A549 (cell line): ENCODE data around the gene AGBL4. TPM values are rescaled to one million over a fixed set of nuclear protein-coding genes. Genes with fewer than 3 reads are reported as not detected.

ENCODE experiments used
- ATAC-seq, 2 experiments: fragments of 200-7000 bp in 1 of 2; fragments of >200 bp in 1 of 2; cut with Nextera tagmentation in 1 of 2; cut with Tn5 transposase in 1 of 2; 3 replicates each; pipeline versions ENCODE4 v1.8.0 to v1.9.1; 2018 to 2020; ENCODE audit warnings: mild to moderate bottlenecking in 1 of 2, moderate library complexity in 1 of 2
- CTCF ChIA-PET: fragments of 300-600 bp; sonication (Branson Sonifier 250); formaldehyde crosslinking; extraction: SDS; loops from one replicate; lab custom pipeline; 2021; ENCODE audit warnings: antibody characterized with exemption, inconsistent platforms; lab: Yijun Ruan, JAX
- POLR2A ChIA-PET: fragments of 350-600 bp; formaldehyde crosslinking; extraction: SDS; loops from one replicate; lab custom pipeline; 2021; ENCODE audit warnings: antibody characterized with exemption, inconsistent platforms; lab: Yijun Ruan, JAX
- DNase-seq, 2 experiments: peaks; one replicate each; pipeline versions ENCODE4 v3.0.0 to v3.0.0-alpha.2; 2011 to 2016; ENCODE audit warnings: low read depth in 1 of 2, low spot score in 1 of 2
- FAIRE-seq: peaks from 2 replicates; lab custom pipeline; 2011; peaks lifted over from hg19 to GRCh38; lab: Jason Lieb, UNC
- H3K27ac ChIP-seq, 2 experiments: fragments of >200 bp; sonication (Bioruptor Twin); formaldehyde crosslinking; 3 replicates each; pipeline ENCODE4 v1.5.1; 2016 to 2017
- H3K4me1 ChIP-seq: fragments of >200 bp; sonication (Bioruptor Twin); formaldehyde crosslinking; 3 replicates; pipeline ENCODE4 v1.6.1; 2016
- H3K4me2 ChIP-seq: fragments of >200 bp; sonication (Bioruptor Twin); formaldehyde crosslinking; 3 replicates; pipeline ENCODE4 v1.6.1; 2016
- H3K4me3 ChIP-seq: fragments of >200 bp; sonication (Bioruptor Twin); formaldehyde crosslinking; 3 replicates; pipeline ENCODE4 v1.5.1; 2016
- H3K9me3 ChIP-seq: fragments of >200 bp; sonication (Bioruptor Twin); formaldehyde crosslinking; 3 replicates; pipeline ENCODE4 v1.6.1; 2016
- CEBPB ChIP-seq, 2 experiments: fragments of >200 bp in 1 of 2; sonication (Bioruptor Twin) in 1 of 2; formaldehyde crosslinking in 1 of 2; IDR thresholded peaks; 2 replicates each; pipeline ENCODE4 v1.6.1; 2012 to 2016
- EHF ChIP-seq: fragments of 250-450 bp; sonication (Bioruptor Pico); IDR thresholded peaks from 2 replicates; pipeline ENCODE4 v1.5.0; 2020; ENCODE audit warnings: mild to moderate bottlenecking
- EHMT2 ChIP-seq: fragments of 200-600 bp; sonication (generic); IDR thresholded peaks from 2 replicates; pipeline ENCODE4 v1.6.1; 2016; ENCODE audit warnings: antibody characterized with exemption, low read depth, mild to moderate bottlenecking, moderate library complexity
- FOXS1 ChIP-seq: fragments of 250-450 bp; sonication (Bioruptor Pico); IDR thresholded peaks from 2 replicates; pipeline ENCODE4 v1.5.0; 2020; ENCODE audit warnings: mild to moderate bottlenecking, moderate library complexity
- HDAC2 ChIP-seq: fragments of 200-600 bp; sonication (generic); IDR thresholded peaks from 2 replicates; pipeline ENCODE4 v1.6.1; 2016
- HOXA7 ChIP-seq: fragments of 250-450 bp; sonication (Bioruptor Pico); IDR thresholded peaks from 2 replicates; pipeline ENCODE4 v1.5.0; 2020; ENCODE audit warnings: mild to moderate bottlenecking, moderate library complexity
- JUN ChIP-seq, 2 experiments: fragments of >200 bp; sonication (Bioruptor Twin); formaldehyde crosslinking; IDR thresholded peaks; 2 replicates in 1 of 2; 3 replicates in 1 of 2; pipeline ENCODE4 v1.6.1; 2016 to 2017
- JUNB ChIP-seq: fragments of >200 bp; sonication (Bioruptor Twin); formaldehyde crosslinking; IDR thresholded peaks from 2 replicates; pipeline ENCODE4 v1.6.1; 2016
- KDM1A ChIP-seq: fragments of 200-600 bp; sonication (generic); IDR thresholded peaks from 2 replicates; pipeline ENCODE4 v1.6.1; 2016; ENCODE audit warnings: low read depth, mild to moderate bottlenecking
- NFE2L2 ChIP-seq: fragments of 150-350 bp; conservative IDR thresholded peaks from 2 replicates; pipeline ENCODE4 v1.6.1; 2014; ENCODE audit warnings: low read length
- PHF8 ChIP-seq: fragments of 200-600 bp; sonication (generic); IDR thresholded peaks from 2 replicates; pipeline ENCODE4 v1.6.1; 2016; ENCODE audit warnings: low read depth, mild to moderate bottlenecking, antibody characterized with exemption, moderate library complexity, borderline replicate concordance
- RAD21 ChIP-seq, 2 experiments: fragments of >200 bp in 1 of 2; sonication (Bioruptor Twin) in 1 of 2; formaldehyde crosslinking in 1 of 2; IDR thresholded peaks in 1 of 2; conservative IDR thresholded peaks in 1 of 2; 2 replicates in 1 of 2; 3 replicates in 1 of 2; pipeline ENCODE4 v1.6.1; 2012 to 2018; ENCODE audit warnings: inconsistent platforms in 1 of 2
- RARB ChIP-seq: fragments of 250-450 bp; sonication (Bioruptor Pico); IDR thresholded peaks from 2 replicates; pipeline ENCODE4 v1.8.0; 2021; ENCODE audit warnings: mild to moderate bottlenecking, moderate library complexity
- RCOR1 ChIP-seq: fragments of 150-350 bp; IDR thresholded peaks from 2 replicates; pipeline ENCODE4 v1.6.1; 2014; ENCODE audit warnings: antibody characterized with exemption, low read length, low read depth
- RFX5 ChIP-seq: fragments of 450-650 bp; IDR thresholded peaks from 2 replicates; pipeline ENCODE4 v1.7.1; 2014; ENCODE audit warnings: antibody characterized with exemption, mild to moderate bottlenecking, moderate library complexity
- SREBF2 ChIP-seq: fragments of 450-650 bp; IDR thresholded peaks from 2 replicates; pipeline ENCODE4 v1.6.1; 2014; ENCODE audit warnings: mild to moderate bottlenecking, moderate library complexity
- TFCP2L1 ChIP-seq: fragments of 250-450 bp; sonication (Bioruptor Pico); IDR thresholded peaks from 2 replicates; pipeline ENCODE4 v1.5.0; 2021; ENCODE audit warnings: mild to moderate bottlenecking
- TP53 ChIP-seq: fragments of 250-450 bp; sonication (Bioruptor Pico); IDR thresholded peaks from 2 replicates; pipeline ENCODE4 v1.5.0; 2021; ENCODE audit warnings: mild to moderate bottlenecking, moderate library complexity
- ZC3H11A ChIP-seq: fragments of 450-650 bp; IDR thresholded peaks from 2 replicates; pipeline ENCODE4 v1.6.1; 2014; ENCODE audit warnings: antibody characterized with exemption, mild to moderate bottlenecking
- ZNF302 ChIP-seq: fragments of 250-450 bp; sonication (Bioruptor Pico); IDR thresholded peaks from 2 replicates; pipeline ENCODE4 v1.9.0; 2021; ENCODE audit warnings: inconsistent platforms, mild to moderate bottlenecking, moderate library complexity
- WGBS: methylation state at CpG from one replicate; pipeline ENCODE4 v1.1.6; 2017; ENCODE audit errors: missing lambda C conversion rate; 5-methylcytosine and 5-hydroxymethylcytosine counted together
- polyA plus RNA-seq, 4 experiments: library from polyadenylated mRNA; depleted of rRNA in 3 of 4; stranded (reverse); fragments of >200 nt; fragmentation: RNase III in 1 of 4; extraction: RNeasy Plus Mini Kit Qiagen cat#74134 plus additional on column Dnase treatment in 1 of 4; gene quantifications; 2 replicates in 3 of 4; 3 replicates in 1 of 4; pipeline ENCODE4 v1.2.3, GENCODE V29; 2011 to 2017
- TF ChIP-seq, protein P1 (sequence below): fragments of 150-350 bp; IDR thresholded peaks from 2 replicates; pipeline ENCODE4 v1.6.1; 2014; ENCODE audit warnings: low read depth, mild to moderate bottlenecking, low read length
- TF ChIP-seq, protein P2 (sequence below): fragments of >200 bp; sonication (Bioruptor Twin); formaldehyde crosslinking; IDR thresholded peaks from 3 replicates; pipeline ENCODE4 v1.5.1; 2016
- TF ChIP-seq, protein P3 (sequence below): fragments of 250-450 bp; sonication (Bioruptor Pico); IDR thresholded peaks from 2 replicates; pipeline ENCODE4 v1.5.0; 2021; ENCODE audit warnings: mild to moderate bottlenecking, moderate library complexity, borderline replicate concordance
- TF ChIP-seq, protein P4 (sequence below): fragments of 250-450 bp; sonication (Bioruptor Pico); IDR thresholded peaks from 2 replicates; pipeline ENCODE4 v1.5.0; 2020; ENCODE audit warnings: low read depth, mild to moderate bottlenecking, moderate library complexity
- TF ChIP-seq, protein P5 (sequence below): IDR thresholded peaks from 2 replicates; pipeline ENCODE4 v1.6.1; 2012
- TF ChIP-seq, protein P6 (sequence below): fragments of >200 bp; sonication (Bioruptor Twin); formaldehyde crosslinking; IDR thresholded peaks from 2 replicates; pipeline ENCODE4 v1.6.1; 2016

Gene AGBL4
- polyA plus RNA-seq, 2 of the 4 experiments (the other 2 are of a cell fraction): not detected

DNA sequence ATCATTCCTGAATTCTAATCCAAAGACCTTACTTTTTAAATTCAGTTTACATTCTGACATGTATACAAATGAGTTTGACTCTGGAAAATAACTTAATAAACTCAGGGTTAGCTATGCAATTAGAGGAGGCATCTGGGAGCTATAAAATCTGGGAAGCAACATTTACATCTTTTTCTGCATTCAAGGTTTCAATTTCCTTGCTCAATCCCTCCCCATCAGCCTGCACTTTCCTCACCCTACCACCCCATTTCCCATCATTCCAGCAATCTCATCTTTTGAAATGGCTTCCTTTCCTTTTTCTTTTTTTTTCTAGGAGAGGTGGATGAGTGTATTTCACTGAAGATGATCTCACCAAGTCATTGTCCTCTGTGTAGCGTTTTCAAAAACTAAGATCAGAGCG lies 1181.8 kb downstream of the AGBL4 start:
- TF ChIP-seq, protein P1, sequence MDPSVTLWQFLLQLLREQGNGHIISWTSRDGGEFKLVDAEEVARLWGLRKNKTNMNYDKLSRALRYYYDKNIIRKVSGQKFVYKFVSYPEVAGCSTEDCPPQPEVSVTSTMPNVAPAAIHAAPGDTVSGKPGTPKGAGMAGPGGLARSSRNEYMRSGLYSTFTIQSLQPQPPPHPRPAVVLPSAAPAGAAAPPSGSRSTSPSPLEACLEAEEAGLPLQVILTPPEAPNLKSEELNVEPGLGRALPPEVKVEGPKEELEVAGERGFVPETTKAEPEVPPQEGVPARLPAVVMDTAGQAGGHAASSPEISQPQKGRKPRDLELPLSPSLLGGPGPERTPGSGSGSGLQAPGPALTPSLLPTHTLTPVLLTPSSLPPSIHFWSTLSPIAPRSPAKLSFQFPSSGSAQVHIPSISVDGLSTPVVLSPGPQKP: no peak
- TF ChIP-seq RAD21 (conservative IDR thresholded peaks at IDR 0.05 in 1 of 2, IDR thresholded peaks at IDR 0.05 in 1 of 2) (no peak), PHF8 (no peak), HOXA7 (CRISPR knock-in tag) (no peak), RARB (CRISPR knock-in tag) (no peak), EHF (CRISPR knock-in tag) (no peak), ZNF302 (no peak), JUN (IDR thresholded peaks at IDR 0.05) (no peak)
- TF ChIP-seq, protein P2, sequence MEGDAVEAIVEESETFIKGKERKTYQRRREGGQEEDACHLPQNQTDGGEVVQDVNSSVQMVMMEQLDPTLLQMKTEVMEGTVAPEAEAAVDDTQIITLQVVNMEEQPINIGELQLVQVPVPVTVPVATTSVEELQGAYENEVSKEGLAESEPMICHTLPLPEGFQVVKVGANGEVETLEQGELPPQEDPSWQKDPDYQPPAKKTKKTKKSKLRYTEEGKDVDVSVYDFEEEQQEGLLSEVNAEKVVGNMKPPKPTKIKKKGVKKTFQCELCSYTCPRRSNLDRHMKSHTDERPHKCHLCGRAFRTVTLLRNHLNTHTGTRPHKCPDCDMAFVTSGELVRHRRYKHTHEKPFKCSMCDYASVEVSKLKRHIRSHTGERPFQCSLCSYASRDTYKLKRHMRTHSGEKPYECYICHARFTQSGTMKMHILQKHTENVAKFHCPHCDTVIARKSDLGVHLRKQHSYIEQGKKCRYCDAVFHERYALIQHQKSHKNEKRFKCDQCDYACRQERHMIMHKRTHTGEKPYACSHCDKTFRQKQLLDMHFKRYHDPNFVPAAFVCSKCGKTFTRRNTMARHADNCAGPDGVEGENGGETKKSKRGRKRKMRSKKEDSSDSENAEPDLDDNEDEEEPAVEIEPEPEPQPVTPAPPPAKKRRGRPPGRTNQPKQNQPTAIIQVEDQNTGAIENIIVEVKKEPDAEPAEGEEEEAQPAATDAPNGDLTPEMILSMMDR: no peak

DNA sequence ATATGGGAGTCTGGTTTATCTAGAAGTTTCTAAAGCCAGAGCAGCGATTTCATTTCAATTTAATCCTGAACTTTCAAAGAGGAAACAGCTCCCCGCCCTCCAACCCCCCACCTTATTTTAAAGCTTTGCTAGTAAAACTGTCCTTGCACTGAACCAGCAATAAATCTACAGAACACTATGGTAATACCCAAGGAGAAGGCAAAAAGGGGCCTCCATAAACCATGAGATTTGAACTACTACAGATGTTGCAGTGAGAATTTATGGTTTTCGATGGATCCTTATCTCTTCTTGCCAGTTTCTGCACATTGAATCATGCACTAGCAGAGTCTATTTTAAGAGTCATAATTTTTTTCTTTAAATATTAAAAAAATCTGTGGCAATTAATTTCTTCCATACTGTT lies 1182.3 kb downstream of the AGBL4 start:
- Histone ChIP-seq H3K4me3 (no peak overlapping the region), H3K9me3 (no peaks in the 10 kb centered on the region), H3K4me1 (no peaks in the 10 kb centered on the region), H3K27ac (no peak overlapping the region), H3K4me2 (no peak overlapping the region)
- CTCF ChIA-PET: interaction anchor here (0.6 to 1.0 kb wide), 3 partner anchors 59 to 1087 kb away, joined by 3 to 4 read pairs (median 3); no protein-coding TSS in a partner anchor
- POLR2A ChIA-PET: no interaction called here
- no peak for ATAC-seq
- no peak for TF ChIP-seq RFX5
- no peak for TF ChIP-seq ZC3H11A
- TF ChIP-seq CEBPB (IDR thresholded peaks at IDR 0.05): no peak
- TF ChIP-seq RARB (CRISPR knock-in tag): no peak
- no peak for TF ChIP-seq KDM1A
- DNase-seq: no peak
- FAIRE-seq: no peak
- 35% methylated on average over 3 of the region's 3 CpGs for WGBS

More for the DNA sequence above, 1181.8 kb downstream of the AGBL4 start:
- FAIRE-seq (no peak), ATAC-seq (no peak), DNase-seq (no peak)
- H3K4me3 ChIP-seq: no peak overlapping the region
- no peaks in the 10 kb centered on the region for H3K9me3 ChIP-seq
- no peak overlapping the region for H3K27ac ChIP-seq
- H3K4me1 ChIP-seq: no peaks in the 10 kb centered on the region
- ChIA-PET CTCF (interaction anchor here (0.6 to 2.5 kb wide), 2 partner anchors 11 to 1087 kb away, joined by 3 to 6 read pairs; no protein-coding TSS in a partner anchor), POLR2A (no interaction called here)
- 5% methylated on average over 2 of the region's 2 CpGs for WGBS
- no peak overlapping the region for H3K4me2 ChIP-seq

DNA sequence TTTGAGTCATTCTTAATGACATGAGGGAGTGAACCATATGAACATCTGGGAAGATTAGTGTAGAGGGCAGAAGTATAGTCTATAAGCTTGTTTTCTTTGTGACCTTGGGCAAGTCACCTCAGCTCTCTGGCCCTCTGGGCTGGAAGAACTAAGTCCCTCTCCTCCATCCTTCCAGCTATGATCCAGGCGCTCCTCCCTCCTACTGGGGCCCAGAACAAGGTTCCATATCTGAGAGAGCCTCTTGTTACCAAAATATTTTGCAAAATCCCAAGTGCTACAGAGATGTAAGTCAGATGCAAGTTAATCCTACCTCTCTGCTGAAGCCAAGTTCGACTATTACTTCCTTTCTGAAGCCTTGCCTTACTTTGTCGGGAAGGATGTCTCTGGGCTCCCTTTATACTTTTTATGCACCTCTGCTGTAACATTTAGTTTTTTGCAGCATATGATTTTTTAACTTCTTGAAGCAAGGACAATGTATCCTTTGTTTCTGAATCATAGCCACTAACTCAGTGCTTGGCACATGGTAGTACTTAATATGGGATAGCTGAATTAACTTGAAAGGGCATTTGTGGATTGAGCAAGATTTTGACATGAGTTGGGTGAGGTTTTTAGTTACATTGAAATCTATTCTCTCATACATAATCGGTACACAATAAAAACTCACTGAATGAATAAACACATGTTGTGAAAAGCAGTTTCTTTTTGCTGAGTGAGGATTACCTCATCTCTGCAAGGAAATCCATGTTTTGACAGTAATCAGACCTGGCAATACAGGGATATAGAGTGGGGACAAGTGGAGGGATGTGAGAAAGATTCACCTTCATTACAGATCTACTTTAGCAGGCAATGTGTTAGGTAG lies 1192.4 kb downstream of the AGBL4 start:
- Histone ChIP-seq H3K9me3 (no peaks in the 10 kb centered on the region), H3K4me3 (no peak overlapping the region), H3K27ac (no peak overlapping the region), H3K4me2 (no peak overlapping the region), H3K4me1 (no peaks in the 10 kb centered on the region)
- no peak for ATAC-seq
- no peak for FAIRE-seq
- ChIA-PET POLR2A (no interaction called here), CTCF (no interaction called here)
- no peak for DNase-seq
- TF ChIP-seq CEBPB (IDR thresholded peaks at IDR 0.05): no peak
- TF ChIP-seq, protein P3, sequence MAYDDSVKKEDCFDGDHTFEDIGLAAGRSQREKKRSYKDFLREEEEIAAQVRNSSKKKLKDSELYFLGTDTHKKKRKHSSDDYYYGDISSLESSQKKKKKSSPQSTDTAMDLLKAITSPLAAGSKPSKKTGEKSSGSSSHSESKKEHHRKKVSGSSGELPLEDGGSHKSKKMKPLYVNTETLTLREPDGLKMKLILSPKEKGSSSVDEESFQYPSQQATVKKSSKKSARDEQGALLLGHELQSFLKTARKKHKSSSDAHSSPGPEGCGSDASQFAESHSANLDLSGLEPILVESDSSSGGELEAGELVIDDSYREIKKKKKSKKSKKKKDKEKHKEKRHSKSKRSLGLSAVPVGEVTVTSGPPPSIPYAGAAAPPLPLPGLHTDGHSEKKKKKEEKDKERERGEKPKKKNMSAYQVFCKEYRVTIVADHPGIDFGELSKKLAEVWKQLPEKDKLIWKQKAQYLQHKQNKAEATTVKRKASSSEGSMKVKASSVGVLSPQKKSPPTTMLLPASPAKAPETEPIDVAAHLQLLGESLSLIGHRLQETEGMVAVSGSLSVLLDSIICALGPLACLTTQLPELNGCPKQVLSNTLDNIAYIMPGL: no peak
- TF ChIP-seq JUNB: no peak
- no peak for TF ChIP-seq ZC3H11A
- TF ChIP-seq EHF (CRISPR knock-in tag): no peak
- no peak for TF ChIP-seq TFCP2L1 (CRISPR knock-in tag)
- TF ChIP-seq NFE2L2: no peak
- no peak for TF ChIP-seq TP53 (CRISPR knock-in tag)
- TF ChIP-seq EHMT2: no peak
- no peak for TF ChIP-seq RCOR1
- no peak for TF ChIP-seq HDAC2
- TF ChIP-seq, protein P4, sequence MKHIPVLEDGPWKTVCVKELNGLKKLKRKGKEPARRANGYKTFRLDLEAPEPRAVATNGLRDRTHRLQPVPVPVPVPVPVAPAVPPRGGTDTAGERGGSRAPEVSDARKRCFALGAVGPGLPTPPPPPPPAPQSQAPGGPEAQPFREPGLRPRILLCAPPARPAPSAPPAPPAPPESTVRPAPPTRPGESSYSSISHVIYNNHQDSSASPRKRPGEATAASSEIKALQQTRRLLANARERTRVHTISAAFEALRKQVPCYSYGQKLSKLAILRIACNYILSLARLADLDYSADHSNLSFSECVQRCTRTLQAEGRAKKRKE (CRISPR knock-in tag): no peak
- TF ChIP-seq FOXS1: no peak
- TF ChIP-seq, protein P5, sequence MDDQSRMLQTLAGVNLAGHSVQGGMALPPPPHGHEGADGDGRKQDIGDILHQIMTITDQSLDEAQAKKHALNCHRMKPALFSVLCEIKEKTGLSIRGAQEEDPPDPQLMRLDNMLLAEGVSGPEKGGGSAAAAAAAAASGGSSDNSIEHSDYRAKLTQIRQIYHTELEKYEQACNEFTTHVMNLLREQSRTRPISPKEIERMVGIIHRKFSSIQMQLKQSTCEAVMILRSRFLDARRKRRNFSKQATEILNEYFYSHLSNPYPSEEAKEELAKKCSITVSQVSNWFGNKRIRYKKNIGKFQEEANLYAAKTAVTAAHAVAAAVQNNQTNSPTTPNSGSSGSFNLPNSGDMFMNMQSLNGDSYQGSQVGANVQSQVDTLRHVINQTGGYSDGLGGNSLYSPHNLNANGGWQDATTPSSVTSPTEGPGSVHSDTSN: no peak
- TF ChIP-seq SREBF2: no peak
- TF ChIP-seq, protein P6, sequence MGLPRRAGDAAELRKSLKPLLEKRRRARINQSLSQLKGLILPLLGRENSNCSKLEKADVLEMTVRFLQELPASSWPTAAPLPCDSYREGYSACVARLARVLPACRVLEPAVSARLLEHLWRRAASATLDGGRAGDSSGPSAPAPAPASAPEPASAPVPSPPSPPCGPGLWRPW: no peak
- 8% methylated on average over 4 of the region's 4 CpGs for WGBS
